ENCODE data around the gene NPC2.
A peak's percentile ranks its signal among the peaks of the same experiment; 100 is the strongest.

DNA sequence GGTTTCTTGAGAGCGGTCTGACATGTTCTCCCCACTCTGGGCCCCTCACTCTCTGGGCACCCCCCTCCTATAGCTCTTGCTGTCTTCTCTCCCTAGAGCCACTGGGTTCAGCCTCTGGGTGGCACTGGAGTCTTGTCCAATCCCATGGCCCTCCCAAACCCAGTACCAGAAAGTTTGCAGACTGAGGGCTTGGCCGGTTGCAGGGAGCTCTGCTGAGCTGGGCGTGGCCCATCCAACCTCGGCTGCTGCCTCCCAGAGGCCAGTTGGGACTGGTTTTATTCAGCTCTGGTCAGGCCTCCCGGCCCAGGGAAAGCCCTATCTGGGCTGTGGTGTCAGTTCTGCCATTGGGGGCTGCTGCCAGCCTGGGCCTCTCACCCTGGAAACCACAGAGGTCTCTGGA lies 38.4 kb upstream of the NPC2 start:
- TF ChIP-seq CTCF (IDR thresholded peaks at IDR 0.05) (peak in 9 of 12 donors; percentile 14 to 45 (median 32)), POLR2A (IDR thresholded peaks at IDR 0.05) (no peak)
